OCI-LY1 (cell line): ENCODE results near the gene ADARB2.

ENCODE experiments used
- H2AFZ ChIP-seq: fragments of 200-600 bp; sonication (generic), shearing (Covaris generic); 2 replicates; pipeline ENCODE4 v1.6.0; 2014; ENCODE audit warnings: antibody characterized with exemption, mild to moderate bottlenecking, low read length
- H3F3A ChIP-seq: fragments of 200-600 bp; sonication (generic), shearing (Covaris generic); 2 replicates; pipeline ENCODE4 v1.6.0; 2014; ENCODE audit warnings: mild to moderate bottlenecking, antibody characterized with exemption, low read length, moderate library complexity; ENCODE audit not compliant: insufficient read depth
- H3K27ac ChIP-seq: fragments of 200-600 bp; sonication (generic); 2 replicates; pipeline ENCODE4 v1.5.1; 2014; ENCODE audit warnings: low read length, mixed run types, mild to moderate bottlenecking, low read depth; ENCODE audit not compliant: poor library complexity, severe bottlenecking
- H3K27me3 ChIP-seq: fragments of 200-600 bp; sonication (generic); 2 replicates; pipeline ENCODE4 v1.6.0; 2014; ENCODE audit warnings: antibody characterized with exemption, mild to moderate bottlenecking, low read length, moderate library complexity; ENCODE audit not compliant: insufficient read depth
- H3K36me3 ChIP-seq: fragments of 200-600 bp; sonication (generic); 2 replicates; pipeline ENCODE4 v1.6.1; 2014; ENCODE audit warnings: mild to moderate bottlenecking, antibody characterized with exemption, low read length, moderate library complexity, mixed read lengths; ENCODE audit not compliant: insufficient read depth
- H3K4me1 ChIP-seq: fragments of 200-600 bp; sonication (generic); 2 replicates; pipeline ENCODE4 v1.5.1; 2014; ENCODE audit warnings: mild to moderate bottlenecking, low read length, moderate library complexity; ENCODE audit not compliant: insufficient read depth, severe bottlenecking
- H3K4me2 ChIP-seq: fragments of 200-600 bp; sonication (generic), shearing (Covaris generic); 2 replicates; pipeline ENCODE4 v1.6.1; 2014; ENCODE audit warnings: low read length
- H3K4me3 ChIP-seq: fragments of 200-600 bp; sonication (generic); 2 replicates; pipeline ENCODE4 v1.5.1; 2014; ENCODE audit warnings: low read length, low read depth, mild to moderate bottlenecking, mixed read lengths; ENCODE audit not compliant: poor library complexity, severe bottlenecking
- H3K79me2 ChIP-seq: fragments of 200-600 bp; shearing (Covaris generic); 2 replicates; pipeline ENCODE4 v1.6.1; 2016; ENCODE audit warnings: mixed run types, low read length, mixed read lengths; ENCODE audit not compliant: insufficient read depth
- H3K9ac ChIP-seq: fragments of 200-600 bp; sonication (generic), shearing (Covaris generic); 2 replicates; pipeline ENCODE4 v1.6.1; 2014; ENCODE audit warnings: mild to moderate bottlenecking, low read length, mixed read lengths
- H3K9me2 ChIP-seq: fragments of 200-600 bp; sonication (generic), shearing (Covaris generic); 2 replicates; pipeline ENCODE4 v1.6.1; 2014; ENCODE audit warnings: low read depth, mild to moderate bottlenecking, low read length, mixed read lengths
- H3K9me3 ChIP-seq: fragments of 200-600 bp; shearing (Covaris generic); 2 replicates; pipeline ENCODE4 v1.6.1; 2014; ENCODE audit warnings: low read length, mixed read lengths
- H4K20me1 ChIP-seq: fragments of 200-600 bp; sonication (generic), shearing (Covaris generic); 2 replicates; pipeline ENCODE4 v1.6.0; 2016; ENCODE audit warnings: mild to moderate bottlenecking, low read length; ENCODE audit not compliant: insufficient read depth
- EZH2 ChIP-seq: fragments of 200-600 bp; sonication (generic), shearing (Covaris generic); IDR thresholded peaks from 2 replicates; pipeline ENCODE4 v1.8.0; 2017; ENCODE audit warnings: borderline replicate concordance, mixed run types, mild to moderate bottlenecking, antibody characterized with exemption, low read length, moderate library complexity, mixed read lengths
- TF ChIP-seq, protein P1 (sequence below): fragments of 200-600 bp; sonication (generic), shearing (Covaris generic); IDR thresholded peaks from 2 replicates; pipeline ENCODE4 v1.5.1; 2017; ENCODE audit warnings: mild to moderate bottlenecking, antibody characterized with exemption, low read length, moderate library complexity, mixed read lengths

The ADARB2 gene

DNA sequence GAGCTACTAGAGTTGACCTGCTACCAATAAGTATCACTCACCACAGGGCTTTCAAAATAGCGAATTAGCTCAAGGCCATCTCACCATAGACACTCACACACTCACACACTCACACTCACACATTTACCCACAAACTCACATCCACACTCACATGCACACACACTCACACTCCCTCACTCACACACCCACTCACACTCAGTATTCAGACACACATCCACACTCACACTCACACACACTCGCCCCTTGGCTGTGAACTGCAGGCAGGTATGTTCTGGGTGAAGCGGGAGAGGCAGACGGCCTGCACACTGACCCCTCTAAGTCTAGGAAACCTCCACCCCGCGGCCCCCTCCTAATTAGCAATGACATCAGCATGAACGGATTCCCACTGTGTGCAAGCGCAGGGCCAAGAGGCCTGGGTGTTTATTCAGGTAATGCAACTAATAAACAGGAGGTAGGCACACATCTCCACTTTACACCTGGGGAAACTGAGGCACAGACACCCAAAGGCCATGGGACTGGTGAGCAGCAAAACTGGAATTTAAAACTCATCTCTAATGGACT, 94.6 kb downstream of the ADARB2 start:
- Histone ChIP-seq H3K79me2 (no peaks in the 10 kb centered on the region), H3K4me1 (peaks cover 30% of the 10 kb centered on the region), H3F3A (no peaks in the 10 kb centered on the region), H3K9me2 (no peaks in the 10 kb centered on the region), H2AFZ (no peak overlapping the region), H3K27ac (no peak overlapping the region), H3K36me3 (no peaks in the 10 kb centered on the region), H3K9me3 (no peaks in the 10 kb centered on the region), H4K20me1 (no peaks in the 10 kb centered on the region), H3K4me3 (no peak overlapping the region), H3K4me2 (no peak overlapping the region), H3K27me3 (no peaks in the 10 kb centered on the region; the same call in 1 of the 2 replicates), H3K9ac (no peak overlapping the region)
- TF ChIP-seq EZH2, result no peak
- TF ChIP-seq, protein P1, sequence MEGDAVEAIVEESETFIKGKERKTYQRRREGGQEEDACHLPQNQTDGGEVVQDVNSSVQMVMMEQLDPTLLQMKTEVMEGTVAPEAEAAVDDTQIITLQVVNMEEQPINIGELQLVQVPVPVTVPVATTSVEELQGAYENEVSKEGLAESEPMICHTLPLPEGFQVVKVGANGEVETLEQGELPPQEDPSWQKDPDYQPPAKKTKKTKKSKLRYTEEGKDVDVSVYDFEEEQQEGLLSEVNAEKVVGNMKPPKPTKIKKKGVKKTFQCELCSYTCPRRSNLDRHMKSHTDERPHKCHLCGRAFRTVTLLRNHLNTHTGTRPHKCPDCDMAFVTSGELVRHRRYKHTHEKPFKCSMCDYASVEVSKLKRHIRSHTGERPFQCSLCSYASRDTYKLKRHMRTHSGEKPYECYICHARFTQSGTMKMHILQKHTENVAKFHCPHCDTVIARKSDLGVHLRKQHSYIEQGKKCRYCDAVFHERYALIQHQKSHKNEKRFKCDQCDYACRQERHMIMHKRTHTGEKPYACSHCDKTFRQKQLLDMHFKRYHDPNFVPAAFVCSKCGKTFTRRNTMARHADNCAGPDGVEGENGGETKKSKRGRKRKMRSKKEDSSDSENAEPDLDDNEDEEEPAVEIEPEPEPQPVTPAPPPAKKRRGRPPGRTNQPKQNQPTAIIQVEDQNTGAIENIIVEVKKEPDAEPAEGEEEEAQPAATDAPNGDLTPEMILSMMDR, result no peak

DNA sequence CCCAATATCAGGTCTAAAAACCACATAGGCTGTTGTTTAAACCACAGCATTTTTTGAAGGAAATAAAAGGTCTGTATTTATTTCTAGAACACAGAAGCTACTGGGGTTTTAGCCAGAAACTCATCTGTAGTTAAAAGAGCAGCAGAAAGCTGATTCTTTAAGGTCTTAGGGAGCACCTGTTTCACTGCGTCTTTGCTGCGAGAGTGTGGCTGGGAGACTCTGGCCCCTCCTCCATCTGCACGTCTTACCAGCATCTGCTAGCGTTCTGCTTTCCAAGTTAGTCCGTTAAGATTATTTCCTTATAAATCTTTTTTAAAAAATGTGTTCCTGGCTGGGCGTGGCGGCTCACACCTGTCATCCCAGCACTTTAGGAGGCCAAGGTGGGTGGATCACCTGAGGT, 95.9 kb downstream of the ADARB2 start:
- Histone ChIP-seq H3K4me1 (peaks cover 30% of the 10 kb centered on the region), H3K27me3 (no peaks in the 10 kb centered on the region; the same call in 1 of the 2 replicates), H3F3A (no peaks in the 10 kb centered on the region; the same call in 1 of the 2 replicates), H3K36me3 (no peaks in the 10 kb centered on the region), H4K20me1 (no peaks in the 10 kb centered on the region), H3K9me3 (no peaks in the 10 kb centered on the region), H3K9me2 (no peaks in the 10 kb centered on the region), H3K4me2 (no peak overlapping the region; the same call in 1 of the 2 replicates), H3K9ac (no peak overlapping the region), H3K79me2 (no peaks in the 10 kb centered on the region), H2AFZ (no peak overlapping the region), H3K4me3 (no peak overlapping the region), H3K27ac (no peak overlapping the region)
- TF ChIP-seq, protein P1, result no peak
- no peak for TF ChIP-seq EZH2

DNA sequence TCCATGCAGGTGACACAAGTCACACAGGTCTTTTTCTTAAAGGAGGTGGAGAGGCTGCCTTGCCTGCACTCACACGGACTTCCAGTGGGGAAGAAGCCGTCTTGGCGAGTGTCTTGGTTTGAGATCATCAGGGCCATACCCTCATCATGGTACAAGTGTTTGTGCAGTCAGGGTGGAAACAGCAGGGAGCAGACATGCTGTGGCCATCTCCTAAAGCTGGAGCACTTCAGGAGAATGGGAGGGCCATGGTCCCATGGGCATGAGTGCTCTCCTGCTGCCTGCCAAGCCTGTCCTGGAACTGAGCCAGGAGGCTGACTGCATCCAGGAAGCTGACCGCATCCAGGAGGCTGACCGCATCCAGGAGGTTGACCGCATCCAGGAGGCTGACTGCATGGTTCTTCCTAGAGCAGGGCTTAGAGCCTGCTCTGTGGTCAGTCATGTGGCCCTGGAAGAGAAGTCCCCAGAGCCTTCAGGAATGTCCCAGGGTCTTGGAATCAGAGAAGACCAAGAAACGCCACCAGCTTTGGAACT, 98.4 kb downstream of the ADARB2 start:
- Histone ChIP-seq H3K27ac (no peak overlapping the region), H3K4me2 (no peak overlapping the region), H4K20me1 (no peaks in the 10 kb centered on the region), H3F3A (no peaks in the 10 kb centered on the region; the same call in 1 of the 2 replicates), H2AFZ (no peak overlapping the region), H3K36me3 (no peaks in the 10 kb centered on the region), H3K79me2 (no peaks in the 10 kb centered on the region), H3K9me2 (no peaks in the 10 kb centered on the region), H3K9ac (no peak overlapping the region), H3K4me1 (peaks cover 30% of the 10 kb centered on the region), H3K4me3 (no peak overlapping the region), H3K9me3 (no peaks in the 10 kb centered on the region), H3K27me3 (peaks cover 3% of the 10 kb centered on the region; the same call in 1 of the 2 replicates)
- TF ChIP-seq, protein P1, result no peak
- TF ChIP-seq EZH2, result no peak
